HCT116 (cell line): ENCODE measurements around the gene CNTNAP2. TPM values are rescaled to one million over a fixed set of nuclear protein-coding genes. Genes with fewer than 3 reads are reported as not detected.

ENCODE experiments used
- ATAC-seq: fragments of 200-7000 bp; cut with Tn5 transposase; 2 replicates; pipeline ENCODE4 v1.9.1; 2020; ENCODE audit warnings: mild to moderate bottlenecking, moderate library complexity
- BruUV-seq: library from RNA; stranded (reverse); fragments of 400-500 nt; replicated peaks from 2 replicates; lab custom pipeline; 2021; lab: Mats Ljungman, UMichigan
- CTCF ChIA-PET: fragments of 300-600 bp; sonication (Branson Sonifier 250); formaldehyde crosslinking; loops from one replicate; lab custom pipeline; 2021; ENCODE audit warnings: antibody characterized with exemption; lab: Charles Lee
- POLR2A ChIA-PET: fragments of 300-600, 350-600 bp; sonication (Branson Sonifier 250); formaldehyde crosslinking; loops from one replicate; lab custom pipeline; 2021; ENCODE audit warnings: antibody characterized with exemption; lab: Charles Lee
- RAD21 ChIA-PET, 2 experiments: fragments of 300-600 bp; sonication (Branson Sonifier 250); formaldehyde crosslinking; loops; one replicate each; lab custom pipeline; 2023; ENCODE audit warnings: low total read pairs in 2 of 2; ENCODE audit not compliant: uncharacterized antibody in 2 of 2, unreplicated experiment in 2 of 2, low non-redundant PET in 1 of 2; lab: Charles Lee
- DNase-seq: peaks from one replicate; pipeline ENCODE4 v3.0.0-alpha.2; 2010; ENCODE audit warnings: low read depth, low spot score
- H2AFZ ChIP-seq: fragments of 200-600 bp; shearing (Covaris generic), sonication (generic); 2 replicates; pipeline ENCODE4 v1.6.1; 2017; ENCODE audit warnings: low read depth, mixed run types, mixed read lengths, antibody characterized with exemption, low read length; ENCODE audit not compliant: poor library complexity, severe bottlenecking
- H3K27ac ChIP-seq: 2 replicates; pipeline ENCODE4 v1.5.1; 2012; ENCODE audit warnings: low read depth, low read length
- H3K27me3 ChIP-seq: fragments of 200-600 bp; sonication (generic); 2 replicates; pipeline ENCODE4 v1.6.1; 2016; ENCODE audit warnings: mixed run types, low read length, mixed read lengths; ENCODE audit not compliant: insufficient read depth
- H3K36me3 ChIP-seq, 2 experiments: fragments of 200-500 bp in 1 of 2; fragments of 200-600 bp in 1 of 2; sonication (Bioruptor generic) in 1 of 2; sonication (generic) in 1 of 2; 2 replicates each; pipeline versions ENCODE4 v1.5.1 to v1.6.1; 2014 to 2016; ENCODE audit warnings: low read length in 2 of 2, inconsistent platforms in 1 of 2, mixed read lengths in 1 of 2, mixed run types in 1 of 2; ENCODE audit not compliant: insufficient read depth in 2 of 2, control insufficient read depth in 1 of 2
- H3K4me1 ChIP-seq, 2 experiments: fragments of 200-600 bp in 1 of 2; sonication (generic) in 1 of 2; 2 replicates each; pipeline versions ENCODE4 v1.5.1 to v1.6.1; 2012 to 2017; ENCODE audit warnings: low read length in 2 of 2, inconsistent platforms in 1 of 2, mild to moderate bottlenecking in 1 of 2, mixed read lengths in 1 of 2, mixed run types in 1 of 2, moderate library complexity in 1 of 2; ENCODE audit not compliant: insufficient read depth in 2 of 2, control insufficient read depth in 1 of 2
- H3K4me2 ChIP-seq: fragments of 200-600 bp; sonication (generic); 2 replicates; pipeline ENCODE4 v1.6.1; 2017; ENCODE audit warnings: mixed run types, low read length, mixed read lengths
- H3K4me3 ChIP-seq, 2 experiments: fragments of 200-600 bp in 1 of 2; sonication (generic) in 1 of 2; replicated peaks in 1 of 2; 2 replicates each; pipeline ENCODE4 v1.5.1; 2011 to 2016; ENCODE audit warnings: low read length in 2 of 2, control low read depth in 1 of 2, low read depth in 1 of 2, mild to moderate bottlenecking in 1 of 2, mixed read lengths in 1 of 2, mixed run types in 1 of 2
- H3K79me2 ChIP-seq: fragments of 200-600 bp; sonication (generic); 2 replicates; pipeline ENCODE4 v1.6.1; 2017; ENCODE audit warnings: mild to moderate bottlenecking, mixed run types, low read length, moderate library complexity, mixed read lengths; ENCODE audit not compliant: insufficient read depth
- H3K9ac ChIP-seq: fragments of 200-600 bp; sonication (generic); 2 replicates; pipeline ENCODE4 v1.6.1; 2016; ENCODE audit warnings: low read length, mixed read lengths
- H3K9me2 ChIP-seq: fragments of 200-600 bp; sonication (generic), shearing (Covaris generic); 2 replicates; pipeline ENCODE4 v1.6.1; 2017; ENCODE audit warnings: mixed run types, mild to moderate bottlenecking, moderate library complexity; ENCODE audit not compliant: insufficient read depth
- H3K9me3 ChIP-seq, 2 experiments: fragments of 200-500 bp in 1 of 2; fragments of 200-600 bp in 1 of 2; sonication (Bioruptor generic) in 1 of 2; sonication (generic) in 1 of 2; 2 replicates each; pipeline ENCODE4 v1.6.1; 2014 to 2017; ENCODE audit warnings: low read length in 2 of 2, mixed read lengths in 2 of 2, inconsistent platforms in 1 of 2, low read depth in 1 of 2, mild to moderate bottlenecking in 1 of 2, mixed run types in 1 of 2, moderate library complexity in 1 of 2; ENCODE audit not compliant: control insufficient read depth in 1 of 2, insufficient read depth in 1 of 2
- H4K20me1 ChIP-seq: fragments of 200-600 bp; sonication (generic), shearing (Covaris generic); 2 replicates; pipeline ENCODE4 v1.6.1; 2017; ENCODE audit warnings: mixed run types, mild to moderate bottlenecking, moderate library complexity; ENCODE audit not compliant: insufficient read depth
- CBX3 ChIP-seq: IDR thresholded peaks from 2 replicates; pipeline ENCODE4 v1.6.1; 2012; ENCODE audit warnings: low read depth
- EGR1 ChIP-seq: IDR thresholded peaks from 2 replicates; pipeline ENCODE4 v1.6.1; 2012; ENCODE audit warnings: low read depth
- ELF1 ChIP-seq: IDR thresholded peaks from 2 replicates; pipeline ENCODE4 v1.6.1; 2012; ENCODE audit warnings: low read depth, borderline replicate concordance
- EZH2 ChIP-seq: fragments of 200-600 bp; sonication (generic); IDR thresholded peaks from 2 replicates; pipeline ENCODE4 v1.6.1; 2017; ENCODE audit warnings: antibody characterized with exemption, mixed run types
- JUND ChIP-seq: IDR thresholded peaks from 2 replicates; pipeline ENCODE4 v1.6.1; 2012
- POLR2A ChIP-seq: IDR thresholded peaks from 2 replicates; pipeline ENCODE4 v1.7.0; 2011; ENCODE audit warnings: borderline replicate concordance; ENCODE audit not compliant: insufficient read depth, insufficient read length; ENCODE audit errors: extremely low read depth
- POLR2AphosphoS5 ChIP-seq: IDR thresholded peaks from 2 replicates; pipeline ENCODE4 v1.6.1; 2011; ENCODE audit warnings: mild to moderate bottlenecking, low read depth, low read length, moderate library complexity
- SIN3A ChIP-seq: IDR thresholded peaks from 2 replicates; pipeline ENCODE4 v1.6.1; 2012; ENCODE audit warnings: low read depth
- SP1 ChIP-seq: IDR thresholded peaks from 2 replicates; pipeline ENCODE4 v1.6.1; 2012; ENCODE audit warnings: low read depth
- SRF ChIP-seq: IDR thresholded peaks from 2 replicates; pipeline ENCODE4 v1.6.1; 2012; ENCODE audit warnings: low read depth
- TCF7L2 ChIP-seq: IDR thresholded peaks from 2 replicates; pipeline ENCODE4 v1.7.0; 2011; ENCODE audit warnings: borderline replicate concordance, inconsistent platforms; ENCODE audit not compliant: insufficient read depth, insufficient read length; ENCODE audit errors: extremely low read depth
- ZFX ChIP-seq: fragments of 450-650 bp; IDR thresholded peaks from 2 replicates; pipeline ENCODE4 v1.6.1; 2017
- ZNF274 ChIP-seq: fragments of 200-500 bp; sonication (Bioruptor generic); IDR thresholded peaks from 2 replicates; pipeline ENCODE4 v1.6.1; 2014; ENCODE audit warnings: mild to moderate bottlenecking, low read depth, low read length, inconsistent platforms
- intact Hi-C: fragments of 100-400 bp; cut with micrococcal nuclease; formaldehyde crosslinking; loops from 2 replicates; pipeline ENCODE4 v1.10.0; 2022
- total RNA-seq: library from RNA; stranded (reverse); gene quantifications from one replicate; pipeline ENCODE4 v1.2.1, GENCODE V29; 2021; ENCODE audit not compliant: unreplicated experiment
- TF ChIP-seq, protein P1 (sequence below): IDR thresholded peaks from 2 replicates; pipeline ENCODE4 v1.6.1; 2012
- TF ChIP-seq, protein P2 (sequence below): IDR thresholded peaks from 2 replicates; pipeline ENCODE4 v1.6.1; 2012

CNTNAP2 gene
- total RNA-seq, 1 experiment from 2014 or later, result 0.37 TPM

GRCh38 chr7:146366938-146367337 lies 250.3 kb downstream of the CNTNAP2 start:
- intact Hi-C loops, result no loop called here
- POLR2A ChIA-PET, result no interaction called here
- DNase-seq (no peak), ATAC-seq (no peak)
- TF ChIP-seq ZFX (no peak), JUND (no peak), ZNF274 (no peak), CBX3 (no peak), POLR2AphosphoS5 (no peak), ELF1 (no peak), EGR1 (no peak), TCF7L2 (no peak), SP1 (no peak), SIN3A (no peak), SRF (no peak), EZH2 (no peak), POLR2A (no peak)
- TF ChIP-seq, protein P1, sequence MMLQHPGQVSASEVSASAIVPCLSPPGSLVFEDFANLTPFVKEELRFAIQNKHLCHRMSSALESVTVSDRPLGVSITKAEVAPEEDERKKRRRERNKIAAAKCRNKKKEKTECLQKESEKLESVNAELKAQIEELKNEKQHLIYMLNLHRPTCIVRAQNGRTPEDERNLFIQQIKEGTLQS, result no peak
- TF ChIP-seq, protein P2, sequence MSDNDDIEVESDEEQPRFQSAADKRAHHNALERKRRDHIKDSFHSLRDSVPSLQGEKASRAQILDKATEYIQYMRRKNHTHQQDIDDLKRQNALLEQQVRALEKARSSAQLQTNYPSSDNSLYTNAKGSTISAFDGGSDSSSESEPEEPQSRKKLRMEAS, result no peak
- H3K4me3 ChIP-seq, result no peak overlapping the region
- no peaks in the 10 kb centered on the region for H4K20me1 ChIP-seq
- no peak overlapping the region for H3K4me2 ChIP-seq
- no peaks in the 10 kb centered on the region for H3K36me3 ChIP-seq
- H2AFZ ChIP-seq, result no peak overlapping the region
- no peaks in the 10 kb centered on the region for H3K4me1 ChIP-seq
- no TSS peak for BruUV-seq
- H3K9me3 ChIP-seq, result peaks cover 6 to 25% of the 10 kb centered on the region in 2 experiments; a peak in 2 of 4 replicates
- H3K27ac ChIP-seq, result no peak overlapping the region
- no peaks in the 10 kb centered on the region for H3K79me2 ChIP-seq
- H3K9me2 ChIP-seq, result no peaks in the 10 kb centered on the region
- no peak overlapping the region for H3K9ac ChIP-seq
- no peaks in the 10 kb centered on the region for H3K27me3 ChIP-seq
- RAD21 ChIA-PET, result no interaction called here
- CTCF ChIA-PET, result no interaction called here
